ENCODE measurements around the gene ACR.

Gene ACR

DNA sequence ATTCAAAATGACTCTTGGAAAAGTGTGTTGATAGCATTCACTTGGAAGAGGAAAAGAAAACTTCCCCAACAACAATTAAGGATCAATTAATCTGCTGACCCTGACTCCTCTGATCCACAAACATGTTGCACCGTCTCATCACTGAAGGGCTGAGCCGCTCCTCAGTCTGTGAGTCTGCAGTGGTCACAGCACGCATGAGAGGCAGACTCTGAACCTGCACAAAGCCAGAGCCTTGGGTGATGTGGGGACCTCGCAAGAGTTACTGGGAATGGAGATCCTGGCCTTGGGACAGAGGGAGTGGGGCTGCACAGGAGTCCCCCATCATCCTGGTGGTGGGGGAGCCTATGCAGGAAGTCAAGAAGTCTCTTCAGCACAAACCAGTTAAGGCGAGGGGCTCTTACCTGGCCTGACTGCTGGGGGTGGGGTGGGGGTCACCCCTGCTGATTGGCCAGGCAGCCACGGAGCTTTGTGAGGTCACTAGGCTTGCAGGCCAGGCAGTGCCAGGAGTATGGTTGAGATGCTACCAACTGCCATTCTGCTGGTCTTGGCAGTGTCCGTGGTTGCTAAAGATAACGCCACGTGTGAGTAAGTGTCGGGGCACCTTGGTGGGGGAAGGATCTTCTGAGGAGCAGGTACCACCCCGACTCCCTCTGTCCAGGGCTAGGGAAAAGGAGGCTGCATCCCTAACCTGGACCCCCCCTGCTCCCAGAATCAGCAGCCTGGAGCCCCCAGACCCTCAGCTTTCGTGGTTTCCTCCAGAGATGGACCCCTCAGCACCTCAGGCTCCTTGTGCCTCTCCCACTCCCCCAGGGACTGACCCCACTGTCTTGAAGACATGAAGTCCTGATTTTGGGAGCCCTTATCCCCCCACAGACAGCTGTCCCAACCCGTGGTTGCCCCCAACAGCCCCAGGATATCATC is at the start of gene ACR:
Gene ACR (plus strand): TSS at position 477 of the 921 bp plus-strand sequence. CDS start 32 bp downstream, at position 509.
- DNase-seq = no peak

DNA sequence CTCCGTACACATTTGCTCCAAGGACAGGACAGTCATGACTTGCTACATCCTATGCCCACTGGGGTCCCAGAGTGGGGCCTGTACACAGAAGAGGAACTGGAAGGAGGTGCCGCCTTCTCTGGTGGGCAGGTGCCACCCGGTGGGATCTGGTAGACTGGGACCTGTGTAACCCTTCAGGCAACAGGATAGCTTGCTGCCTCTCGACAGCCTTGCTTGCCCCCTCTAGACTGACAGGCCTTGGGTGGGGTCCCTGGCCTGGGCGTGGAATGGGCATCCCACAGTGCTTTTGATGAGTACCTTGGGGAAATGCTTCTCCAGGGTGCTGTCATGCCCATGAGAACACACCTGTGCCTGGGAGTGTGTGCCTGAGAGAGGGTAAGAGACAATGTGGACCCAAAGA is 49.6 kb upstream of the ACR start:
- no peak for DNase-seq

DNA sequence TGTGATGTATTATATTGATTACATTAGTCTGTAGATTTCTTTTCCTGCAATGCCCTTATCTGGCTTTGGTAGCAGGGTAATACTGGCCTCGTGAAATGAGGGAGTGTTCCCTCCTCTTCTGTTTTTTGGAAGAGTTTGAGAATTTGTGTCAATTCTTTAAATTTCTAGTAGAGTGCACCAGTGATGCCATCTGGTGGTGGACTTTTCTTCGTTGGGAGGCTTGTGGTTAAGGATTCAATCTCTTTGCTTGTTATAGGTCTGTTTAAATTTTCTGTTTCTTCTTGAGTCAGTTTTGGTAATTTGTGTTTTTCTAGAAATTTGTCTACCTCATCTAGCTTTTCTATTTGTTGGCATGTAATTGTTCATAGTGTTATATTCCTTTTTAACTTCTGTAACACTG is 46.5 kb upstream of the ACR start:
- peak; percentile 79 for DNase-seq

DNA sequence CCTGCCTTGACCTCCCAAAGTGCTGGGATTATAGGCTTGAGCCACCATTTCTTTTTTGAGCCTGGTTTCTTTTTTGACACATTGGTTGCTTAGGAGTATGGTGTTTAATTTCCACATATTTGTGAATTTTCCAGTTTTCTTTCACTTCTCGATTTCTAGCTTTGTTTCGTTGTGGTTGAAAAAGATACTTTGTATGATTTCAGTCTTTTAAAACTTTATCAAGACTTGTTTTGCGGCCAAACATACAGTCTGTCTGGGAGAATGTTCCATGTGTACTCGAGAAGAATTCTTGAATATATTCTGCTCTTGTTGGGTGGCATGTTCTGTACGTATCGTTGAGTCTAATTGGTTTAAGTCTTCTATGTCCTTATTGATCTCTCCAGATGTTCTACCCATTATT is 44.5 kb upstream of the ACR start:
- no peak for DNase-seq

DNA sequence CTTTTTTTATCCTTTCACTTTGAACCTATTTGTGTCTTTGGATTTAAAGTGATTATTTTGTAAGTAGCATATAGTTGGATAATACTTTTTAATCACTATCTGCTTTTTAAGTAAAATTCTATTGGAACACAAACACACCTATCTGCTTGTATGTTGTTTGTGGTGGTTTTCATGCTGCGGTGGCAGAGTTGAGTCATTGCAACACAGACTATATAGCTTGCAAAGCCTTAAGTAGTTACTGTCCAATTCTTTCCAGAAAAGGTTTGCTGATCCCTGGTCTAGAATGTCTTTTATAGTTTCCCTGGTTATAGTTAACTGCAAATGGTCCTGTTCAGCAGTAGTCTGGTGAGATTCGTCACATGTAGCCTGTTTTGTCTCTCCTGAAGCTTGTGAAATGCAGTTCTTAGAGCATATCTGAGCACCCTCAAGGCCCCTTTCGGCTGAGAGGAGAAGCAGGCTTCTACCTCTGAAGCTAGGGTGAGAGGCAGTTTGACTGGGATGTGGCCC is 43.9 kb upstream of the ACR start:
- DNase-seq = peak; percentile 12

DNA sequence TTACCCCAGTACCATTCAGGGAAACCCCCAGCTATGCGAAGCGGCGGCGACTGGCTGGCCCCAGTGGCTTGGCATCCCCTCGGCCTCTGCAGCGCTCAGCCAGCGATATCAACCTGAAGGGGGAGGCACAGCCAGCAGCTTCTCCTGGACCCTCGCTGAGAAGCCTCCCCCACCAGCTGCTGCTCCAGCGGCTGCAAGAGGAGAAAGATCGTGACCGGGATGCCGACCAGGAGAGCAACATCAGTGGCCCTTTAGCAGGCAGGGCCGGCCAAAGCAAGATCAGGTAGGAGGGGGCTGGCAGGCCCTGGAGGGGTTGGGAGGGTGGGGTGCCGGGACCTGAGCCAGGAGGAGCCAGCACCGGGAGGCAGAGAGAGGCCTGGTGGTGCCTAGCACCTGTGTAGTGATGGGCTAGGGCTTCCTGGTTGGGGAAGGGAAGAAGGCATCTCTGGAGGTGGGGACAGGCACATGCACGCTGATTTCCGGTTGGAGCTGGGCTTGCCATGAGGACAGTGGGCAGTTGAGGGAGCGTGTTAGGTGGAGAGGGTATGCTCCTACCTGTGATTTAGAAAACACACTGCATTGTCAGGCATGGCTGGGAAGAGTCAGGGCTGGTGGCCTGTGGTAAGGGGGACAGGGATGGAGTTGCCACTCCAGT is 43.1 kb upstream of the ACR start:
- DNase-seq = no peak

DNA sequence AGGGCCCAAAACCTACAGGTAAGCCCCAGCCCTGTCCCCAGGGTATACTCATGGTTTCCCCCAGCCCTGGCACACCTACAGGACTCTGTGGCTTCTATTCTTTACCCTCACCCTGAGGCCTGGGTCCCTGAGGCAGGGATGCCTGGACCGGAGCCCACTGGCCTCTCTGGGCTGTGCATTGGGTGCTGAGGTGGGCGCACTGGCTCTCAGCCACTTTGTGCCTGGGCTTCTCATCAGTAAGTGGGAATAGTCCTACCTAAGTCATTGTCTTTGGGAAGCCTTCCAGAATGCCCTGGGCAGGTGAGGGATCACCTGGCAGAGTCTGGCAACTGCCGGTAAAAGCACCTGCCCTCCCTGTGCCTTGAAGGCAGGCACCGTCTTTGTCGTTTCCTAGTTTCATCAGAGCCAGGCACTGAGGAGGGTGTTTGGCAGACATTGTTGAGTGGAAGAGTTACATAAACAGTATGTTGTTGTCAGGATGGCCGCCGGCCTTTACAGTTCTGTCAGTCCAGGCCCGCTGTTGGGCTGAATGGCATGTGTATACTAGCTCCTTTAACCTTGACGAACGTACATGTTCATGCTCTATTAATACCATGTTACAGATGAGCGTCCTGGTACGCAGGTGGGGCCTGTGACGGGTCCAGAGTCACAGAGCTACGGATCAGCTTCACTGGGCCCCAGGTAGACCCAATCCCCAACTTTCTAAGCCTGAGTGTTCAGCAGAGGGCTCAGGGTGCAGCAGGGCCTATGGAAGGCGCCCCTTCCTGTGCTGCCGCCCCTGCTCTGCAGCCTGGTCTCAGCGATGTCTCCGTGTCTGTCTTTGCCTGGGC is 42.4 kb upstream of the ACR start:
- DNase-seq = no peak

DNA sequence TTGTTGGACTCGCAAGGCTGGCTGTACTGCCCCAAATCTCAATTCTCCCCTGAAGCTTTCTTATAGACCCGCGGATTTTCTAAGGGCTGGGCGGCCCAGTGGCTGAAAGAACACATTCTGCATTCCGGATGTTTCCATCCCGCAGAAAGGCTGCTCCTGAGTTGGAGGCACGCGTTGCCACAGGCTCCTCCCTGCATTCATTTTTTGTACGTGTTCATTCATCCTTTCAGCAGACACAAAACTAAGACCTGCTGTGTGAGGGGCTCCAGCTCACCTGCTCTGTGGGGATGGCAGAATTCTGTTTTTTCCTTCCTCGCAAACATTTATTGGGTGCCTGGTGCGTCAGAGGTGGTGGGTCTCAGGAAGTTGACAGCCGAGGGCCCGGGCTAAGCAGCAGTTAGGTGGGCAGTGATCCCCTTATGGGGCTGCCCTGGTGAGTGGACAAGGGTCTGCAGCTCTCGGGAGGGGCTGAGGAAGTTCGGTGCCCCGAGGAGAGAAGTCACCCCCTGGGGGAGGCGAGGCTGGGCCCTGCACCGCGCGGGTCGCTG is 41.7 kb upstream of the ACR start:
- no peak for DNase-seq

DNA sequence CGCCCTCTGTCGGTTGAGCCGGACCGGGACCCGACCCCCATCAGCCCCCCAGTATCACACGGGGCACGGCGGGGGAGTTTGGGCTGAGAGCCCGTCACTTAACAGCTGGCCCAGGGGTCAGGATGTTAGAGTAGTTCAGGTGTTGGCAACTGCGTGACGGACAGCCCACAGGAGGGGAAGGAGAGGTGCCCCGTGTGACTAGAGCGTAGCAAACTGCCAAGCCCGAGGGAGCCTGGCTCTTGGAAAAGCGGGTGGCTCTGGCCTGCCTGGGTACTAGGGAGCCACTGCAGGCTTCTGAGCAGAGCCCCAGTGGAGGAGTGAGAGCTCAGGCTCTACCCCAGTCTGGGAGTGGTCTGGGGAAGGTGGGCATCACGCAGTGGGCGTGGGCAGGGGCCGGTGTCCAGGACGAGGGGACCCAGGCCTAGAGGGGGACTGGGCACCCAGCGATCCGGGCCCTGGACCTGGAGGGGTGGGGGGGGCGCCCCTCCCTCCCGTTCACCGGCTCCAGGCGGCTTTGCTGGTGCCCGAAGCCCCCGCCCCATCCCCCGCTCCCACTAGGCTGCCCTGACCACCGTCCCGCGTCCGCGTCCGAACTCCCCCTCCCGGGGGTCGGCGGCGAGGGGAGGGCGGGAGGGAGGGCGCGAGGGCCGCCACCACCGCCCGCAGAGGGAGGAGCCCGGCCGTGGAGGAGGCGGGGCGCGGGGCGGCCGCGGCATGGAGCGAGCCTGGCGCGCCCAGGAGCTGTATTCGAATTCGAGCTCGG is 41.0 kb upstream of the ACR start:
- DNase-seq = no peak

DNA sequence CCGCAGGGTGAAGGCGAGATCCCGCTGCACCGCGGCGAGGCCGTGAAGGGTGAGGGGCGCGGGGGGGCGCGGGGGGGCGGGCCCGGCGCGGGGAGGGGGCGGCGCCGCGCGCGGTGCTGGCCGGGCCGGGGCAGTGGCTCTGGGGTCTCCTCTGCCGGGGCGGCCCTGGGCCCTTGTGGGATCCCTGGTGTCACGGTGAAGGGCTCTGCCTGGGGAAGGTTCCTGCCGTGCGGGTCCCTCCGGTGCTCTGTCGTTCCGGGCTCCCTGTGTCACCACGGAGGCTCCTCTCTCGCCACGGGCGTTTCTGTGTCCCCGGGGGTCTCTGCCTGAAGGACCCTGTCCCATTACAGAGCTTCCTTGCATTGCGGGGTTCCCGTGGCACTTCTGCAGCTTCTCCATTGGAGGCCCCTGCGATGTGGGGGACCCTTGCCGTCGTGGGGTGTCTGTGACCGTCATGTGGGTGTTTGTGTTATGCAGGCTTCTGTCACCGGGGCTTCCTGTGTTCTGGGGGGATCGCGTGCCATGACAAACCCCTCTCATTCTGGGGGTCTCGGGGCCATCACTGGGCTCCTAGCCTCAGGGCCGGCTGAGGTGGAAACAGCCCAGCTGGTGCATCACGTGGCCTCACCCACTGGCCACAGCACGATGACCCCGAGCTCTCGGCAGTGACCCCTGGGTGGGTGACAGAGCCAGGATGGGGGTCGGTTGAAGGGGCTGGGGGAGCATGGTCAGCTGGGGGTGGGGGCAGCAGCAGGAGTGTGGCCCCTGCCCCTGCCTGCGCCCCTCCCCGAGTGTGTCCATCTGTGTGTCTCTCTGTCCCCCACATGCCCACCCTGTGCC is 40.1 kb upstream of the ACR start:
- DNase-seq = no peak

DNA sequence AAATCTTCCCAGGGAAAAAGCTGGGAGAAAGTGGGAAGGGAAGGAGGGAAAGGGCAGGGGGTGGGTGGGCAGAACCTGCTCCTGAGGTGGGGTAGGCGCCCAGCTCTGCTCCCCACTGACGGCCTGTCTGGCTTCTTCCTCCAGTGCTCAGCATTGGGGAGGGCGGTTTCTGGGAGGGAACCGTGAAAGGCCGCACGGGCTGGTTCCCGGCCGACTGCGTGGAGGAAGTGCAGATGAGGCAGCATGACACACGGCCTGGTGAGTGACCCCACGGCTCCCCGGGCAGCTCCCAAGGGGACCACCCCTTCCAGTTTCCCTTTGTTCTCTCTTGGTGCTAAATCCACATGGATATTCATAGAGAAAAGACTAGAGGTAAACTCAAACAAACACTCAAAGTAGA is 39.5 kb upstream of the ACR start:
- no peak for DNase-seq

DNA sequence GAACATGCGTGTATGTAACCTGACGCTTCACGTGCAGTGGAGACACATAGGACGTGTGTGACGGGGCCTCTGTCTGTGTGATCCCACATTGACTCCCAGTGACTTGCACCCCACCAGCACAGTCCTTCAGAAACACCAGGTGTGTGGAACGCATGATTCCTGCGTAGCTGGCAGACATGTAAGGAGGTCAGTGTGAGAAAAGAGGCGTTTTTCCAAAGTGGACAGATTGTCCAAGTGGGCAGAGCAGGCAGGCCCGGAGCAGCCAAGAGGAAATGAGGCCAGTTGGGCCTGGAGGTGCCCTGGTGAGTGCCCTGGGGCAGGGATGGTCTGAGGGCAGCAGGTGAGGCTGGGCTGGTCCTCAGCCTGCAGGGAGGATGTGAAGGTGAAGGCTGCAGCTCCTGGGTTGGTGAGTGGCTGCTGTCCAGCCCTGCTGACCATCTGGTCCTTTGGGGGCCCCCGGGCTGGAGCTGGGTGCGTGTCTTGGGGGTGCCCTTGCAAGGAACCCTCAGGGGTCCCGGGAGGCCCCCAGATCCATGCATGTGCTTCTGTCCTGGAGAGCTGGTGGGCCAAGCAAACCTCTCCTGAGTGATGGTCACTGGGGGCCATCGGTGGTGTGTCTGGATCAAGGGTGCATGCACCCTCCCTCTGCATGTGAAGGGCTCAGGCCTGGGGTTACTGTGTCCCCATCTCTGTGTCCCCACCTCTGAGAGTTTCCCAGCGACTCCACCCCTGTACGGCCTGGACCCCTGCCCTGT is 38.8 kb upstream of the ACR start:
- DNase-seq = no peak

DNA sequence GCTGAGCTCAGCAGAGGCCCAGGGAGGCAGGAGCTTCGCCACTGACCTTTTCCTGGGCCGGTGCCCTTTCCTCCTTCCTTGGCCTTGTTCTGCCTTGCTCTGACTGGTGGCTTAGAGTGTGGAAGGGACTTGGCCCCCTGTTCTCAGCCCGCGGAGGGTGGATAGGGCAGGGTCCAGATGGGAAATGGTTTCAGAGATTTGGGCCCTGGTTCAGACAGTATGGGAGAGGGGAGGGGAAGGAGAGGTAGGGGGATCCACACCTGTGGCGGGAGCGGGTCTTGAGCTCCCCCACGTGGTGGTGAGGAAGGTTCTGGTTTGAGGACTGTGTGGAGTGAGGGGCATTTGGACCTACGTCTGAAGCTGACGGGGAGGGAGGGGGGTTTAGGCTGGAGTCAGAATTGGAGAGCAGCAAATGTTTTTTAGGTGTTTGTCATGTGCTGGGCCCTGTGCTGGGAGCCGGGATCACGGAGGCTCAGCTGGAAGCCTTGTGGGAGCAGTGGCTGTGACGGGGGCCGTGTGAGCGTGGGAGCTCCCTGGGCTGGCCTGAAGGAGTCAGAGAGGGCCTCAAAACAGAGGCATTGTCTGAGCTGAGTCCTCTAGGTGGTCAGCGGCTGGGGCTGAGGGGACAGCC is 38.1 kb upstream of the ACR start:
- peak; percentile 7 for DNase-seq

DNA sequence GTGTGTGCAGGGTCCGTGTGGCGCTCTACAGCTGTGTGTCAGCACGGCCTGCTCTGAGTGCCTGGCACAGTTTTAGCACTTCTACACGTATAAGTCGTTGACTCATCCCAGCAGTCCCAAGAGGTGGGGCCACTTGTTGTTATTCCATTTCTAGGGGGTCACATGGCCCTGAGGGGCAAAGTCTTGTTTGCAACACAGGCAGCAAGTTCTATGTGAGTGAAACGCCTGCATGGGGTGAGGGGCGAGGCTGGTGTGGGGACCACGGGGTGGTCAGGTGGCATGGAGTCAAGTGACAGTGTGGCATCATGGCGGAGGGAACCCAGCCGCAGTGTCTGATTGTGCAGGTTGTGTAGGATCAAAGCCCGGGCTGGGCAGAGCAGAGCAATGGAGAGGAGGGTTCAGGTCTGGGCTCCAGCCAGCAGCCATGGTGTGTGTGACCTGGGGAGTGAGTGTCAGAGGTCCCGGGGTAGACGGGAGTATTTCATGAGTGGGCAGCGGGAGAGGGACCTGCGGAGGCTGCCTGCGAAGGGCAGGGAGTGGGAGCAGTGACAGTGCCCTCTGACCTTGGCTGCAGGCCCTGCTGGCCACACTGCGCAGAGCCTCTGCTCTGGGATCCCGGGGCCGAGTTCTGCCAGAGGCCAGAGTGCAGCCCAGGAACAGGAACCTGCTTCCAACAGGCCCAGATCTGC is 37.5 kb upstream of the ACR start:
- DNase-seq = no peak

DNA sequence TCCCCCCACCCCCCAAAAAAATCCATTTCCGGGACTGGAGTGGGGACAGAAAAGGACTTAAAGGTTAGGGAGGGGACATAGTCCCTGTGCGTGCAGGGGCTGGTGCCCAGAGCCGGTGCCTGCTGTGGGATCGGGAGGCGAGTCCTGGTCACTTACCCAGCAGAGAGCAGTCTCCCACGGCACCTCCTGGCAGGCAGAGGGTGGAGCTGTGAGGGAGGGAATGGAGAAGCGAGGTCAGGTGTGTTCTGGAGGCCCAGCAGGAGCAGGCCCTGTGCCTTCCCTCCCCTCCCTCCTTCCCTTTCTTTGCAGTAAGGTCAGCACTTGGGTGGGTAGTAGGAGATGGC is 37.0 kb upstream of the ACR start:
- DNase-seq = no peak

DNA sequence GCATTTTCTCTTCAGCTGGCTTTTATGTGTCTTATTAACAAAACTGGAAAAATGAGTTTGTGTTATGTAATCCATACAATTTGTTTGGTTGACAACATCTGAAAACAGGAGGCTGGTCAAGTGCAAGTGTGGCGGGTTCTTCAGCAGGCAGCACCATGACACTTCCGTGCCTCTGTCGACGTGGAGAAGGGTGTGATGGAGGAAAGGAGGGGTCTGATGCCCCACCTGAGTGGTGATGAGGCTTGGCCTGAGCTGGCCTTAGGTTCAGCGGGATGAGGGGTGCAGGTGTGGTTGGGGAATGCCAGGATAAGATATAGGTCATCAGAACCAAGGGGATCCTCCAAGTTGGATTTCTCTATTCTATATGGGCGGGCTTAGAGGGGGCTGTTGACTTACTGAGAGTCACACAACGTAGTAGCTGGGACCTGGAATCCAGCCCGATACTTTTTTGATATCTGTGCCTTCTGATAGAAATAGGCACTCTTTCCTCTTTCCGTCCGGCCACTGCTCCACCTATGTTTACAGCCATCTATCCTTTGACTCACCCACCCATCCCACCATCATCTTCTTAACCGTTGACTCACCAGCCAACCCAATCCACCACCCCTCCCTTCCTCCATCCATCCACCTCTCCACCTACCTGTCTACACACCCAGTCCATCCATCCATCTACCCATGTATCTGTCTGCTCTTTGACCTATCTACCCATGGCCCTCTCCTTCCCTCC is 36.4 kb upstream of the ACR start:
- DNase-seq = no peak

DNA sequence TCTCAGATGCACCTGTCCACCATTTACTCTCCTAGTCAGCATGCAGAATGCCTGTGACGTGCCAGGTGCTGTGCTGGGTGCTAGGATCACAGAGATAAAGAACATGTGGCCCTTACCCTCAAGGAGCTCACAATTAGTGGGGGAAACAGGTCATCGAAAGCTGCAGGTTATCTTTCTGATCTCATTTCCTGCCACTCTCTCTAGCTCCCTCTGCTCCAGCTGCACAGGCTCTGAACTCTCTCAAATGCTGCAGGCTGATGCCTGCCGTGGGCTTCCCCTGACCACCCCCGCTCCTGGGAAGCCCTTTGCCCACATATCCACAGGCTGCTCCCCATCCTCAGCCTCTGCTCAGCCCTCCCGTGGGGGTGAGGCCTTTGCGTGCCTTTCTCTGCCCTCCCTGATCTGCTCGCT is 35.7 kb upstream of the ACR start:
- no peak for DNase-seq

DNA sequence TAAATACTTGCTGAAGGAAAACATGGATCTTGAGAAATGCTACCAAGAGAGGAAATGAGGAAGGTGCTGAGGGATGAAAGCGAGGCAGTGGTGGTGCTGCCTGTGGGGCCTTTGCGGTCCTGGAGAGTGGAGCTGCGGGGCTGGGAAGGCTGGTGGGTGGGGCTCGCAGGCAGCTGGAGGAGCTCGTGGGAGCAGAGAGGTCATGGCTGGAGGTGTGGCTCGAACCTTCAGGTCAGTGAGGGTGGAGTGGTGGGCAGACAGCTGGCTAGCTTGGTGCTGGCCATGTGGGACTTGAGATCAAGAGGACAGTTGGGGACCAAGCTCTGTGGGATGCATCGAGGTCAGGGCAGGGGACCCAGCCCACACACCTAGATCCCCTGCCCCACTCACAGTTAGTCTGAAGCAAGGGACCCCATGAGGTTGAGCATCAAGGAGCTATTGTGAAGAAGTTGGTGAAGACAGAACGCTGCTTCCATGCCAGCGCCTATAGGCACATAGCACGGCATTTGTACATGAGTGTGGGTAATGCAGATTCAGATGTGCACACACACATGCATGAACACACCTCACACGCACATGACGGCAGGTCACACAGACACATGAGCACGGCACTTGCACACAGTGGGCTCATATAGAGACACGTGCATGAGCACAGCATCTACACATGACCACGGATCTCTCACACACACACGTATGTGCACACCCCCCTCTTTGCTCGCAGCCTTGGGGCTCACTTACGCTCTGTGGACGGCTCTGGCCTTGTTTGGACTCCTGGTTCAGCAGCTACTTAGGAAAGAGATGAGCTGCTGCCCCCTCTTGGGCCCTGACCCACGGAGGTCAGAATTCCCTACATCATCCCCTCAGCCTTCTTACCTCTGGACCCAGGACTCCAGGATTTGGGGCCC is 34.9 kb upstream of the ACR start:
- no peak for DNase-seq

Measured in OCI-M1 (cell line).